ENCODE results near the gene TUBA3E.

- no peak for TF ChIP-seq CTCF (optimal IDR thresholded peaks at IDR 0.05 in 1 of 3, IDR thresholded peaks at IDR 0.05 in 1 of 3, conservative IDR thresholded peaks at IDR 0.05 in 1 of 3; ENCODE audit: extremely low read depth in 1 of 3, insufficient read depth in 2 of 3, low read length in 3 of 3)
- no peak for TF ChIP-seq EZH2 (IDR thresholded peaks at IDR 0.05; ENCODE audit: low read length)
These were observed 33.4 kb upstream of the TUBA3E start for GRCh38 chr2:130231656-130232055.

All from keratinocyte (primary cell).